Fibroblast of skin of left quadriceps (primary cell): ENCODE data around the gene TFF2.
A peak's percentile ranks its signal among the peaks of the same experiment; 100 is the strongest.

ENCODE experiments used
- DNase-seq, 2 experiments: peaks; one replicate each; pipeline ENCODE4 v3.0.0-alpha.2; 2013; ENCODE audit warnings: low read depth in 2 of 2

Gene TFF2

GRCh38 chr21:42346866-42347600, 3.8 kb downstream of the TFF2 start:
- no peak for DNase-seq

- DNase-seq: no peak
Measured at GRCh38 chr21:42346441-42346840, 4.4 kb downstream of the TFF2 start.

- no peak for DNase-seq
Measured at GRCh38 chr21:42344631-42345030, 6.2 kb downstream of the TFF2 start.

- DNase-seq: no peak
Measured at GRCh38 chr21:42343963-42344510, 6.8 kb downstream of the TFF2 start.

GRCh38 chr21:42343556-42343955, 7.2 kb downstream of the TFF2 start:
- no peak for DNase-seq

DNA sequence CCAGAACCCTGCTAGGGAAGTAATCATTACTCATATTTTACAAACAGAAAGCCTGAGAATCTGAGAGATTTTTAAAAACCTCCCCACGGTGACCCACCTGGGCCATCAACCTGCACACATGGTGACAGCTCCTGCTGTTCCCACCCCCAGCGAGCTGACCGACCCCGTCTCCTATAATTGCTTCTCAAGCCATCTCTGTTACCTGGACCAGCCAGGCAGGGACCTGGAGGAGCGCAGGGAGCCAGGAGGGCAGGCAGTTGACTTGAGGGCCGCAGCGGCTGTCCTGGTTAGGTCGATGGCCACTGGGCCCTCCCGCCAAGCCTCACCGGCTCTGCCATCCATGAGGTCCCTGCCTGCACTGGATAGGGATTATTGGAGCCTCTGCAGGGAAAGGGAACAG, 7.7 kb downstream of the TFF2 start:
- no peak for DNase-seq

- DNase-seq: no peak
Measured at GRCh38 chr21:42341776-42342542, 8.8 kb downstream of the TFF2 start.

GRCh38 chr21:42340187-42341050, 10.4 kb downstream of the TFF2 start:
- no peak for DNase-seq

GRCh38 chr21:42338729-42339715, 11.8 kb downstream of the TFF2 start:
- DNase-seq: no peak

- peak in 1 of 2 experiments; percentile 3 for DNase-seq
Measured at GRCh38 chr21:42337830-42338728, 12.7 kb downstream of the TFF2 start.

- DNase-seq: no peak
Measured at GRCh38 chr21:42337276-42337675, 13.5 kb downstream of the TFF2 start.

DNA sequence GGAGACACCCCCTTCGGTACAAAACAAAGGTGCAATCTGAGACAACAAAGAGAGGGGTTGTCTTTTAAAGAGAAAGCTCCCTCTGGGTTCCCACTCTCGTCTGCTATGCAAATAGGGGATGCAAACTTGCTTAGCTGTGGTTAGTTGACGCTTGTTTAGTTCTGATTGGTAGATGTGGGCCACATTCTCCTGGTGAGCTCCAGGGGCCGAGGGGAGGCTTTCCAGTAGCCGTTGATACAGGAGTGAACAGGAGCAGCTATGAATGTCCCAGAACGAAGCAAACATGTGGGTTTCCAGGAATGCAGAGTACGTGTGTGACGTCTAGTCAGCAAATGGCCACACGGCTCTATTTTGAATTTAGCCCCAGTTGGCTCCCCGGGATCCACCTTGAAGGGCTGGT, 14.7 kb downstream of the TFF2 start:
- DNase-seq: no peak

GRCh38 chr21:42332557-42333317, 18.1 kb downstream of the TFF2 start:
- DNase-seq: no peak

DNA sequence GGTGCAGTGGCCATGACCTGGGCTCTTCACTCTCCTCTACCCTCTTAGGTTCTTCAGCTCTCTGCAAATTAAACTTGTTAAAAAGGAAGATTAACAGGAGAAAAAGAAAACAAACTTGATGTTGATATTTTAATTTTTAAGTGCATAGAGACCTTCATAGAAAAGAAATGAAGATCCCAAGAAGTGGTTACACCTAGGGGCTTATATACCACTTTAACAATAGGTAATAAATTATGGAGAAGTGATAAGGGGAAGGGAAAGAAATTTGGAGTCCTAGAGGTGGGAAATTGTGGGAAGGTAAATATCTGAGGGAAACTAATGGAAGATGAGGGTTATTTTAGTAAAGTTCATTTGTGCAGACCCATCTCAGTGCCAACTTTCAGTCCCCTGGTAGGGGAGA, 19.1 kb downstream of the TFF2 start:
- no peak for DNase-seq

DNA sequence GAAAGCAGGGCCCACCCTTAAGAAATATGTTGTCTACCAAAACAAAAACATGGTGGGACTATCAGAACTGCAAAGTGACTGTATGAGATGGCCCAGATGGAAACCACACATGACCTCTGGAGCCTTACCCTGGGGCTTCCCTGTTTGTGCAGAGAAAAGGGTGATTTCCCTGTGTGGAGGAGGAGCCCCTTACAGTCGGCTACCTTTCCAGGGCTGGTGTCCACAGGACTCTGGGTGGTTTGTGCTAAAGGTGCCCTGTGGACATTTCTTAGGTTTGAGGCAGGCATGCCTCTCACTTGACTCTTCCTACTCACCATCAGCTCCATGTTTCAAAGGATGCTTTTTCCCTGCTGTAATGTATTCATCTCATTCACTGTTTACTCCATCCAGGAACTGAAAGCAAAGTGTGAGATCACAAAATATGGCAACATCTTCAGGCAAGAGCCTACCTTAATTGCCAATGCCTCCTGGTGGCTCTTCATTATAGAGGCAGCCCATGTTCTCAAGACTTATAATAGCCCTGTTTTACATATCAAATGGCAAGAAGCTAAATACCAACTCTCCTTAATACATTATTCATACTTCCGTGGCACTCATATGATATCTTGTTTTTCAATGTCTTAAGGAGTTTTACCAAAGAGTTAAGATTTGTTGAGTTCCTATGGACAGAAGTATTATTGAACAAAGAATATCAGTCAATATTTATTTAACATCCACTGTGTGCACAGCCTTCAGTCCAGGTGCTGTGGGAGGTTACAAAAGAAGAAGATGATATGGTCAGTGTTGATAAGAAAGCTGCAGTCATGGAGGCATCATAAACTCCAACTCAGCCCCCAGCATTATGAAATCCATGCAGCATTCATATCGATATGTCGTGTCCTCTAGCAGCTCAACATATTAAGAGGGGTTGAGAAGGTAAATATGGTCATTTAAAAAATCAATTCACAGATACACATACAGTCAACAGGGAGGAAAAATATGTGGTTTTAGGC, 20.1 kb downstream of the TFF2 start:
- no peak for DNase-seq

DNA sequence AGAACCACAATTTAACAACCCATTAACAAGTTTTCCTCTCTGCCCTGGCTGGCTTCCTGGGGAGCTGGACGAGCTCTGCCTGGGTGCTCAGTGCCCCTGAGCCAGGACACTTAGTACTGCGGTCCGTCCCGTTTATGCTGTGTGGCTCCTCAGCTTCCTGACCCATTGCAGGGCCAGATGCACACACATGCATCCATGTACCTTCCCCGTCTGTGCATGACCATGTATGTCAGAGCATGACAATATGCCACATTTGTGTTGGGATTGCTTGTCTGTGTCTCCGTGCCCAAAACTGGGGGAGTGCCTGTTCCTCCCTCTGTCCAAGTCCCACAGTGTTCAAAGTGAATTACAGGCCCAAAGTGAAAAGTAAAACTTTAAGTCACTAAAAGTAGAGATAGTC, 25.9 kb downstream of the TFF2 start:
- DNase-seq: no peak

GRCh38 chr21:42321845-42322244, 28.9 kb downstream of the TFF2 start:
- no peak for DNase-seq

- no peak for DNase-seq
Measured at GRCh38 chr21:42321231-42321630, 29.6 kb downstream of the TFF2 start.
